ENCODE data around the gene MYMK.

- TF ChIP-seq FOS (IDR thresholded peaks at IDR 0.05; ENCODE audit: low read depth, low read length) (no peak), CTCF (conservative IDR thresholded peaks at IDR 0.05; ENCODE audit: low read depth, low read length) (no peak), POLR2A (IDR thresholded peaks at IDR 0.05; ENCODE audit: low read depth, low read length) (no peak), MAZ (IDR thresholded peaks at IDR 0.05; ENCODE audit: borderline replicate concordance, low read depth, low read length) (no peak), NFE2L2 (IDR thresholded peaks at IDR 0.05; ENCODE audit: low read depth, low read length) (no peak), CEBPB (IDR thresholded peaks at IDR 0.05; ENCODE audit: low read depth, low read length) (no peak), RFX5 (IDR thresholded peaks at IDR 0.05; ENCODE audit: low read depth, low read length) (no peak), RCOR1 (IDR thresholded peaks at IDR 0.05; ENCODE audit: insufficient replicate concordance, low read length) (no peak), MAFK (IDR thresholded peaks at IDR 0.05; ENCODE audit: low read depth, low read length) (no peak), MXI1 (IDR thresholded peaks at IDR 0.05; ENCODE audit: borderline replicate concordance, low read depth, low read length) (no peak), SMC3 (IDR thresholded peaks at IDR 0.05; ENCODE audit: low read depth, low read length) (no peak), RAD21 (IDR thresholded peaks at IDR 0.05; ENCODE audit: low read length) (no peak), BHLHE40 (IDR thresholded peaks at IDR 0.05; ENCODE audit: low read depth, low read length) (no peak), ELK1 (IDR thresholded peaks at IDR 0.05; ENCODE audit: borderline replicate concordance, low read depth, low read length) (no peak)
Measured at GRCh38 chr9:133526721-133527321, 2.1 kb upstream of the MYMK start.
